D721Med (cell line): ENCODE data around the gene MBP.
"Not testable (repeated sequence)": the region's sequence is repeated elsewhere in the genome, so short reads cannot be mapped to it uniquely, and the experiment has no call there.

Experiments
- DNase-seq: peaks from one replicate; pipeline ENCODE4 v3.0.0; 2011; ENCODE audit warnings: low spot score; ENCODE audit not compliant: insufficient read length
- FAIRE-seq: peaks from 2 replicates; lab custom pipeline; 2011; peaks lifted over from hg19 to GRCh38; lab: Jason Lieb, UNC
- TF ChIP-seq, protein P1 (sequence below): IDR thresholded peaks from 2 replicates; pipeline ENCODE4 v1.5.1; 2012; ENCODE audit warnings: mild to moderate bottlenecking, control low read depth; ENCODE audit not compliant: insufficient read depth; ENCODE audit errors: missing control alignments

The MBP gene

DNA sequence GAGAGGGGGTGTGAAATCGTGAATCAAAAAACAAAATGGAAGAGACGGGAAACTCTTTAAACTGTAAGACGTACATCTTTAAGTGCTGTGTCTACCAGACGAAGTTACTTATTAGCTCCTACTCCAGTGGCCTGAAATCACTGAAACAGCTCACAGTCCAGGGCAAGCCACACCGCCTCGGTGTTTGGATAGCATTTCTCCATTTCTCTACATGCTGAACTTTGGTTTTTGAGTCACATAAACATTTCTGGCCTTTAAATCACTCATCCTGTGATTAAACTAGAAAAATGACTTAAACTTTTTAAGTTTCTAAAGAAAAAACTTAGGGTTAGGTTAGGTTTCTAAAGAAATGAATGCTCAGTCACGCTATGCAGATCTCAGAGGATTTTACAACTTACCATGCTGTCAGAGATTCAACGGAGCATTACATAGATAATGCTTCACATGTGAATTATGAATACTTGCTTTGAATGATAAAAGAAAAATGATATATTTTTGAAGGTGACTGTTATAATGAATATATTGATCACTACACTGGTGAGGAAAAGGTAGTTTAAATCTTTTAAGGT is 138.4 kb downstream of the MBP start:
- FAIRE-seq (no peak), DNase-seq (no peak)
- TF ChIP-seq, protein P1, sequence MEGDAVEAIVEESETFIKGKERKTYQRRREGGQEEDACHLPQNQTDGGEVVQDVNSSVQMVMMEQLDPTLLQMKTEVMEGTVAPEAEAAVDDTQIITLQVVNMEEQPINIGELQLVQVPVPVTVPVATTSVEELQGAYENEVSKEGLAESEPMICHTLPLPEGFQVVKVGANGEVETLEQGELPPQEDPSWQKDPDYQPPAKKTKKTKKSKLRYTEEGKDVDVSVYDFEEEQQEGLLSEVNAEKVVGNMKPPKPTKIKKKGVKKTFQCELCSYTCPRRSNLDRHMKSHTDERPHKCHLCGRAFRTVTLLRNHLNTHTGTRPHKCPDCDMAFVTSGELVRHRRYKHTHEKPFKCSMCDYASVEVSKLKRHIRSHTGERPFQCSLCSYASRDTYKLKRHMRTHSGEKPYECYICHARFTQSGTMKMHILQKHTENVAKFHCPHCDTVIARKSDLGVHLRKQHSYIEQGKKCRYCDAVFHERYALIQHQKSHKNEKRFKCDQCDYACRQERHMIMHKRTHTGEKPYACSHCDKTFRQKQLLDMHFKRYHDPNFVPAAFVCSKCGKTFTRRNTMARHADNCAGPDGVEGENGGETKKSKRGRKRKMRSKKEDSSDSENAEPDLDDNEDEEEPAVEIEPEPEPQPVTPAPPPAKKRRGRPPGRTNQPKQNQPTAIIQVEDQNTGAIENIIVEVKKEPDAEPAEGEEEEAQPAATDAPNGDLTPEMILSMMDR: no peak

- FAIRE-seq (no peak), DNase-seq (no peak)
- TF ChIP-seq, protein P1: no peak
Observed at GRCh38 chr18:76993573-76993972, 139.0 kb downstream of the MBP start.

GRCh38 chr18:76993085-76993382 is 139.5 kb downstream of the MBP start:
- DNase-seq (no peak), FAIRE-seq (no peak)
- TF ChIP-seq, protein P1: no peak

DNA sequence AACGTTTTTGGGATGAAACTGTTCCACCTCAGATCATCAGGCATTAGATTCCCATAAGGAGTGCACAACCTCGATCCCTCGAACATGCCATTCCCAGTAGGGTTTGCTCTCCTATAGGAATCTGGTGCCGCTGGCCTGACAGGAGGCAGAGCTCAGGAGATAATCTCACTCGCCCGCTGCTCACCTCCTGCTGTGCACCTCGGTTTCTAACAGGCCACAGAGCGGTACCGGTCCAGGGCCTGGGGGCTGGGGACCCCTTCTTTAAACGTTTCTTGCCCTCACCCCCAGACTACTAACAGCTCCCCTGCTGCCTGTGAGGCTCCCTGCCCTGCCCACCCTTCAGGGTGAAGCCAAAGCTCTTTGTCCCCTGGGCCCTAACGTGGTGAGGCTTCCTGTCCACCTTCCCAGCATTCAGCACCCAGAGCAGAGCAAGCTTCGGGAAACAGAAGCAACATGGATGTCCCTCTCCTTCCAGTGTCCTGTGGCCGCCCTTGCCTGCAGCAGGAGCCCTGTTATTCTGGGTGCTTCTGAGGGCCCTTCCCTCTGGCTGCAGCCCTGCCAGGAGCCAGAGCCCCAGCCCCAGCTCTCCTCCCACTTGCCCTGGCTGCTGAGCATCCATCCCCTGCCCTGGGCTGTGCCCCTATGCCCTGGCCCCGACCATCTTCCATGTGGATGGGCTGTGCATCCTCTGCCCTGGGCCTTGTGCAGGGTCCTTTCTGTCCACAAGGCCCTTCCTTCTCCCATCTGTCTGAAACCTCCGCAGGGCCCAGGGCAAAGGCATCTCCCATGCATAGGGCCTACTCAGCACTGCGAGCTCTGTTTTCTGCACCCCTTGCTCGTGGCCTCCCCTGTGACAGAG is 140.1 kb downstream of the MBP start:
- no peak for DNase-seq
- TF ChIP-seq, protein P1: no peak
- no peak for FAIRE-seq

DNA sequence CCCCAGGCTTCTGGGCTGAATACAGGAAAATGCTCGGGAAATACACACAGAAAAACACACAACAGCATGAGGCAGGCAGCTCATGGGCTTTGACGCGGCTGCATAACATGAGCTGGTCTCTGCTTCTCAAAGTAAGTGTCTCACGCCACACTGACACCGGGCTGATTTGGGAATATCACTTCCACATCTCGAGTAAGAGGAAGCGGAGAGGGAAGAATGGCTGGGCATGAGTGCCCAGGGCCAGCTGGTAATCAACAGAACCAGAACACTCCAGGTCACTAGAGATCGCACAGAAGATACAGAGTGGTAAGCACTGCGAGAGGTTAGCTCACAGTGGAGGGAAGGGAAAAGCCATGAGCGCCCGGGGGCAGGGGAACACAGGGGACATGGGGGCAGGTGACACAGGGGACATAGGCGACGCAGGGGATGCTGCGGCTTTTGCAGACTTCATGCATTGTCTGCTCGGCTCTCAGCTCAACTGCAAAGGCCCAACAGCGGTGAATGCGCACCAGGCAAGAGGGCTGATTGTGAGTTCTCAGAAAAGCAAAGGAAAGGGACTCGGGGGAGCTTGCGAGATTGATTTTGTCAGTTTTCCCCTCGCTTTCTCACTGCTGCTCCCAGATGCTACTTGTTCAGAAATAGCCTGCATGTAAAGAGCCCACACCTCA is 141.4 kb downstream of the MBP start:
- FAIRE-seq (no peak), DNase-seq (no peak)
- TF ChIP-seq, protein P1: no peak

DNA sequence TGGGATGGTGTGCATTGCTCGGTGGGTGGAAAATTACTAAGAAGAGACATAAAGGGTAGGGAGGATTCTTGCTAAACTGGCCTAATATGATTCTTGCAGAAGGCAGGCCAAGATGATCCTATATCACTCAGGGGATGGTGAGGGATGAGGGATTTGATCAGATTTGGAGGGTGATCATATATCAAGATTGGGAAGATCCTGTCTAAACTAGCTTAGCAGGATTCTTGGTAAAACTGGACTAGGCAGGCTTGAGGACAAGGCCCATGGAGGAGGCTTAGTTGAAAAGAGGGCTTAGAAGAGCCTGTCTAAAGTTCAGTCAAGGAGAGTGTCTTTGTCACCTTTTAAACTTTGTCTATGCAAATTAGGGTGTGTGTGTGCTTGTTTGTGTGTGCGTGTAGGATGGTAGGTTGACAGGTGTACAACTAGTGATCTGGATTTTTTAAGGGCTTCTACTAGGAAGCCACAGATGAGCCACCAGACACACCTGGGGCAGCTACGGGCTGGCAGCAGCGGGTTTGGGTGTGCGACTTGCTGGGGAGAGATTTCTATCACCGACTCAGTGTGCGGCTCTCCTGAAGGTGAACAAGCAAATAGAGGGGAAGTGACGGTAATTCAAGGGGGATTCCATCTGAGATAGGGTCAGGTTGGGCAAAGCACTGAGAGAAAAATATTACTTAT is 142.1 kb downstream of the MBP start:
- not testable (repeated sequence) for DNase-seq
- peak; percentile 90 for FAIRE-seq

DNA sequence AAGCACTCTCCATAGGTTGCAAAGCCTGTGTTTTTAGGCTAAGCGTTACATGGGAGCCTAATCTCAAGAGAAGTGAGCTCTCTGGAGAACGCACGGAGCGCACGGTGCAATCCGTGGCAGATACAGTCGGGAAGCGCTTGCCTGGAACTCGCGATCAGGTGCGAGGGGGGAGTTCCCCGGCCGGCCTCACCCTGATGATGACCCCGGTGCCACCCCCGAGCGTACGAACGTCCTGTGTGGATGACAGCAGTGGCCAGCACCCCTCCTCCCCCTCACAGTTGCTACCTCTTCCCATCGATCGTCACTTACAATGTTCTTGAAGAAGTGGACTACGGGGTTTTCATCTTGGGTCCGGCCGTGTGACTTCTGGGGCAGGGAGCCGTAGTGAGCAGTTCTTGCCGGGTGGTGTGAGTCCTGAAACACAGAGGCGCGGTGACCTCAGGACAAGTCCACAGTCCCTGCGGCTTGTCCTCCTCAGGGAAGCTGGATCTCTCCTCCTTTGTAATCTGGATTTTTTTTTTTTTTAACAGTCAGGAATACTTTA is 142.9 kb downstream of the MBP start:
- no peak for DNase-seq
- FAIRE-seq: no peak
- TF ChIP-seq, protein P1: no peak
